ENCODE measurements around the gene PCSK6. TPM values are rescaled to one million over a fixed set of nuclear protein-coding genes. Genes with fewer than 3 reads are reported as not detected.
A peak's percentile ranks its signal among the peaks of the same experiment; 100 is the strongest.

Gene PCSK6
- total RNA-seq, 1 experiment from 2014 or later: 2.9 TPM

- TF ChIP-seq, protein P1, sequence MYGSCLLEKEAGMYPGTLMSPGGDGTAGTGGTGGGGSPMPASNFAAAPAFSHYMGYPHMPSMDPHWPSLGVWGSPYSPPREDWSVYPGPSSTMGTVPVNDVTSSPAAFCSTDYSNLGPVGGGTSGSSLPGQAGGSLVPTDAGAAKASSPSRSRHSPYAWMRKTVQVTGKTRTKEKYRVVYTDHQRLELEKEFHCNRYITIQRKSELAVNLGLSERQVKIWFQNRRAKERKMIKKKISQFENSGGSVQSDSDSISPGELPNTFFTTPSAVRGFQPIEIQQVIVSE (CRISPR knock-in tag; IDR thresholded peaks at IDR 0.05; ENCODE audit: borderline replicate concordance): no peak
- TF ChIP-seq, protein P2, sequence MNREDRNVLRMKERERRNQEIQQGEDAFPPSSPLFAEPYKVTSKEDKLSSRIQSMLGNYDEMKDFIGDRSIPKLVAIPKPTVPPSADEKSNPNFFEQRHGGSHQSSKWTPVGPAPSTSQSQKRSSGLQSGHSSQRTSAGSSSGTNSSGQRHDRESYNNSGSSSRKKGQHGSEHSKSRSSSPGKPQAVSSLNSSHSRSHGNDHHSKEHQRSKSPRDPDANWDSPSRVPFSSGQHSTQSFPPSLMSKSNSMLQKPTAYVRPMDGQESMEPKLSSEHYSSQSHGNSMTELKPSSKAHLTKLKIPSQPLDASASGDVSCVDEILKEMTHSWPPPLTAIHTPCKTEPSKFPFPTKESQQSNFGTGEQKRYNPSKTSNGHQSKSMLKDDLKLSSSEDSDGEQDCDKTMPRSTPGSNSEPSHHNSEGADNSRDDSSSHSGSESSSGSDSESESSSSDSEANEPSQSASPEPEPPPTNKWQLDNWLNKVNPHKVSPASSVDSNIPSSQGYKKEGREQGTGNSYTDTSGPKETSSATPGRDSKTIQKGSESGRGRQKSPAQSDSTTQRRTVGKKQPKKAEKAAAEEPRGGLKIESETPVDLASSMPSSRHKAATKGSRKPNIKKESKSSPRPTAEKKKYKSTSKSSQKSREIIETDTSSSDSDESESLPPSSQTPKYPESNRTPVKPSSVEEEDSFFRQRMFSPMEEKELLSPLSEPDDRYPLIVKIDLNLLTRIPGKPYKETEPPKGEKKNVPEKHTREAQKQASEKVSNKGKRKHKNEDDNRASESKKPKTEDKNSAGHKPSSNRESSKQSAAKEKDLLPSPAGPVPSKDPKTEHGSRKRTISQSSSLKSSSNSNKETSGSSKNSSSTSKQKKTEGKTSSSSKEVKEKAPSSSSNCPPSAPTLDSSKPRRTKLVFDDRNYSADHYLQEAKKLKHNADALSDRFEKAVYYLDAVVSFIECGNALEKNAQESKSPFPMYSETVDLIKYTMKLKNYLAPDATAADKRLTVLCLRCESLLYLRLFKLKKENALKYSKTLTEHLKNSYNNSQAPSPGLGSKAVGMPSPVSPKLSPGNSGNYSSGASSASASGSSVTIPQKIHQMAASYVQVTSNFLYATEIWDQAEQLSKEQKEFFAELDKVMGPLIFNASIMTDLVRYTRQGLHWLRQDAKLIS (CRISPR knock-in tag; IDR thresholded peaks at IDR 0.05; ENCODE audit: borderline replicate concordance): no peak
- no peak for TF ChIP-seq KAT7 (CRISPR knock-in tag; IDR thresholded peaks at IDR 0.05; ENCODE audit: borderline replicate concordance)
- TF ChIP-seq SOX15 (CRISPR knock-in tag; IDR thresholded peaks at IDR 0.05): no peak
These were observed 136.3 kb downstream of the PCSK6 start (continued) for GRCh38 chr15:101353240-101353639.

DNA sequence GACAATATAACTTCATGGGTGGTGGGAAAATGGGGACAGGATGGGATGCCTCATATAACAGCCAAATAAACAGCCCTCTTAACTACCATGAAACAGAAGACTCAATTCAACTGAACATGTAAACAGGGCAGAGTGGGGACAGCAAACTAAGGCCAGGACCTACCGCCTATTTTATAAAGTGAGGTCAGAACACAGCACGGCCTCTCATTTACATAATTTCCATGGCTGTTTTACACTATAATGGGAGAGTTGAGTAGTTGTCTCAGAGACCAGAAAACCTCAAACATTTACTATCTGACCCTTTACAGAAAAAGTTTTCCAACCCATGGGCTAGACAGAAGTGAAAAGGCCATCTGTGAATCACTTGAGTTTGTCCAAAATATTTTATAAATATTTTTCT is 137.8 kb downstream of the PCSK6 start:
- POLR2A ChIA-PET: no interaction called here
- Mint-ChIP-seq H3K4me3 (no peak overlapping the region), H3K4me1 (peaks cover 18% of the 10 kb centered on the region), H3K9me3 (peaks cover 11% of the 10 kb centered on the region), H3K27ac (no peak overlapping the region), H3K27me3 (ENCODE audit: low read depth) (peaks cover 3% of the 10 kb centered on the region; the same call in 1 of the 2 replicates), H3K36me3 (no peaks in the 10 kb centered on the region)
- DNase-seq (ENCODE audit: low spot score) (no peak), ATAC-seq (no peak)
- TF ChIP-seq NR3C1 (CRISPR knock-in tag; conservative IDR thresholded peaks at IDR 0.05; ENCODE audit: low read depth) (no peak), ZNF671 (CRISPR knock-in tag; IDR thresholded peaks at IDR 0.05) (no peak), GABPB1 (CRISPR knock-in tag; IDR thresholded peaks at IDR 0.05) (no peak), PREB (CRISPR knock-in tag; IDR thresholded peaks at IDR 0.05; ENCODE audit: borderline replicate concordance) (no peak), NFATC4 (CRISPR knock-in tag; IDR thresholded peaks at IDR 0.05) (no peak)
- CTCF ChIA-PET: no interaction called here

GRCh38 chr15:101349047-101349951 is 140.2 kb downstream of the PCSK6 start:
- Mint-ChIP-seq H3K9me3 (peaks cover 11% of the 10 kb centered on the region), H3K27ac (peak overlapping the region; percentile 86; the same call in 1 of the 2 replicates), H3K27me3 (ENCODE audit: low read depth) (peaks cover 3% of the 10 kb centered on the region; the same call in 1 of the 2 replicates), H3K36me3 (no peaks in the 10 kb centered on the region), H3K4me1 (peaks cover 18% of the 10 kb centered on the region), H3K4me3 (no peak overlapping the region)
- ChIA-PET CTCF (interaction anchor here (0.6 to 1.0 kb wide), 3 partner anchors 23 to 153 kb away, joined by 3 to 4 read pairs (median 3); no protein-coding TSS in a partner anchor), POLR2A (no interaction called here)
- TF ChIP-seq ZNF396 (CRISPR knock-in tag; IDR thresholded peaks at IDR 0.05; ENCODE audit: borderline replicate concordance) (no peak), OVOL2 (CRISPR knock-in tag; IDR thresholded peaks at IDR 0.05; ENCODE audit: borderline replicate concordance) (no peak)
- DNase-seq (ENCODE audit: low spot score) (no peak), ATAC-seq (peak; percentile 84)

DNA sequence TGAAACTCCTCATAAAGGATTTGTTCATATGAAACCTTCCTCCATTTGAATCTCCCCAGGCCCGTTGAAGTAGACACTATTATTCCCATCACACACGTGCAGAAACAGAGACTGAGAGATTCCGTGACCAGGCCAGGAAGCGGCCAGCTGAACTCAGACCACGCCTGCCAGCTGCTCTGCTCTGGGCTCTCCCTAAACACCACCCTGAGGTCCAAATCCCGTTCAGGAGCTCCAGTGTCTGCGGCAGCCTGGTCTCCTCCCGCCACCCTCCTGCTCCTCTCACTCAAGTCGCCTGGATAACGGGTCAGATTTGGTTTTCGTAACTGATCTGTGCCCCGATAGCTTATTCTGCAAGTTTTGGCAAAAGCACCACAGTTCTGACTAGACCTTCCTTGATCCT is 140.9 kb downstream of the PCSK6 start:
- ChIA-PET POLR2A (no interaction called here), CTCF (interaction anchor here (0.6 to 1.0 kb wide), 3 partner anchors 24 to 154 kb away, joined by 3 to 4 read pairs (median 3); no protein-coding TSS in a partner anchor)
- Mint-ChIP-seq H3K4me1 (peaks cover 18% of the 10 kb centered on the region), H3K27ac (peak overlapping the region; percentile 86; the same call in 1 of the 2 replicates), H3K4me3 (no peak overlapping the region), H3K27me3 (ENCODE audit: low read depth) (peaks cover 3% of the 10 kb centered on the region; the same call in 1 of the 2 replicates), H3K9me3 (peaks cover 11% of the 10 kb centered on the region), H3K36me3 (no peaks in the 10 kb centered on the region)
- DNase-seq (ENCODE audit: low spot score) (no peak), ATAC-seq (no peak)
- no peak for TF ChIP-seq ZNF317 (CRISPR knock-in tag; IDR thresholded peaks at IDR 0.05; ENCODE audit: borderline replicate concordance, low read depth)
- TF ChIP-seq, protein P3, sequence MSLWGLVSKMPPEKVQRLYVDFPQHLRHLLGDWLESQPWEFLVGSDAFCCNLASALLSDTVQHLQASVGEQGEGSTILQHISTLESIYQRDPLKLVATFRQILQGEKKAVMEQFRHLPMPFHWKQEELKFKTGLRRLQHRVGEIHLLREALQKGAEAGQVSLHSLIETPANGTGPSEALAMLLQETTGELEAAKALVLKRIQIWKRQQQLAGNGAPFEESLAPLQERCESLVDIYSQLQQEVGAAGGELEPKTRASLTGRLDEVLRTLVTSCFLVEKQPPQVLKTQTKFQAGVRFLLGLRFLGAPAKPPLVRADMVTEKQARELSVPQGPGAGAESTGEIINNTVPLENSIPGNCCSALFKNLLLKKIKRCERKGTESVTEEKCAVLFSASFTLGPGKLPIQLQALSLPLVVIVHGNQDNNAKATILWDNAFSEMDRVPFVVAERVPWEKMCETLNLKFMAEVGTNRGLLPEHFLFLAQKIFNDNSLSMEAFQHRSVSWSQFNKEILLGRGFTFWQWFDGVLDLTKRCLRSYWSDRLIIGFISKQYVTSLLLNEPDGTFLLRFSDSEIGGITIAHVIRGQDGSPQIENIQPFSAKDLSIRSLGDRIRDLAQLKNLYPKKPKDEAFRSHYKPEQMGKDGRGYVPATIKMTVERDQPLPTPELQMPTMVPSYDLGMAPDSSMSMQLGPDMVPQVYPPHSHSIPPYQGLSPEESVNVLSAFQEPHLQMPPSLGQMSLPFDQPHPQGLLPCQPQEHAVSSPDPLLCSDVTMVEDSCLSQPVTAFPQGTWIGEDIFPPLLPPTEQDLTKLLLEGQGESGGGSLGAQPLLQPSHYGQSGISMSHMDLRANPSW (CRISPR knock-in tag; conservative IDR thresholded peaks at IDR 0.05; ENCODE audit: low read depth): no peak
- TF ChIP-seq FOXK1 (CRISPR knock-in tag; IDR thresholded peaks at IDR 0.05): no peak
- no peak for TF ChIP-seq FOXP4 (CRISPR knock-in tag; IDR thresholded peaks at IDR 0.05)
- no peak for TF ChIP-seq JUN (CRISPR knock-in tag; IDR thresholded peaks at IDR 0.05)
- no peak for TF ChIP-seq ATF1 (CRISPR knock-in tag; IDR thresholded peaks at IDR 0.05)
